ENCODE measurements around the gene RPF1. TPM values are rescaled to one million over a fixed set of nuclear protein-coding genes. Genes with fewer than 3 reads are reported as not detected.

The RPF1 gene
- total and polyA plus RNA-seq, 2 of the 4 experiments (the other 2 are of a cell fraction): 28.4 to 30.3 TPM

GRCh38 chr1:84450910-84451309 is 28.2 kb upstream of the RPF1 start:
- no peak overlapping the region for H3K4me3 ChIP-seq (ENCODE audit: insufficient read depth, low read depth, low read length)
- H3K14ac ChIP-seq (replicated peaks; ENCODE audit: low read depth, low read length): no peak overlapping the region
- H4K91ac ChIP-seq (ENCODE audit: insufficient read depth, low read depth, low read length): no peak overlapping the region
- H3K4me1 ChIP-seq (ENCODE audit: control insufficient read depth, insufficient read depth, low read length): no peaks in the 10 kb centered on the region
- H4K5ac ChIP-seq (ENCODE audit: low read depth, low read length): no peak overlapping the region
- ATAC-seq (ENCODE audit: low read depth): peak; percentile 42; the same call in 1 of the 2 replicates
- H2BK20ac ChIP-seq (ENCODE audit: low read depth, low read length): no peak overlapping the region
- no peaks in the 10 kb centered on the region for H3K36me3 ChIP-seq (ENCODE audit: control insufficient read depth, insufficient read depth, low read length)
- H3K9me1 ChIP-seq (ENCODE audit: insufficient read depth, low read length): no peaks in the 10 kb centered on the region
- H2BK15ac ChIP-seq (ENCODE audit: low read depth, low read length): no peak overlapping the region
- H3K9me3 ChIP-seq (ENCODE audit: control insufficient read depth, insufficient read depth, low read length): no peaks in the 10 kb centered on the region
- no peak overlapping the region for H3K4ac ChIP-seq (ENCODE audit: low read depth, low read length)
- no peak overlapping the region for H2AK9ac ChIP-seq (replicated peaks; ENCODE audit: low read depth, low read length, poor library complexity)
- H4K20me1 ChIP-seq (ENCODE audit: insufficient read depth, low read length): no peaks in the 10 kb centered on the region
- no peak overlapping the region for H2BK120ac ChIP-seq (ENCODE audit: low read depth, low read length)
- H3K27ac ChIP-seq (ENCODE audit: insufficient read depth, low read length): no peak overlapping the region
- ChIA-PET POLR2A (ENCODE audit: unreplicated experiment) (no interaction called here), CTCF (no interaction called here)
- intact Hi-C loops (cut with micrococcal nuclease): no loop called here
- no peak overlapping the region for H3K9ac ChIP-seq (ENCODE audit: low read depth, low read length)
- no CpG with 5 or more reads among the region's 2 CpGs for WGBS, 2 experiments (ENCODE audit: extremely low coverage in 2 of 2, insufficient read length in 1 of 2)
- H3K23ac ChIP-seq (ENCODE audit: low read depth, low read length): no peak overlapping the region
- TF ChIP-seq CEBPB (IDR thresholded peaks at IDR 0.05; ENCODE audit: low read depth, low read length): no peak
- no peak for TF ChIP-seq SMC3 (IDR thresholded peaks at IDR 0.05; ENCODE audit: low read depth, low read length)
- no peak for TF ChIP-seq RFX5 (IDR thresholded peaks at IDR 0.05; ENCODE audit: low read depth, low read length)
- no peak for TF ChIP-seq MAZ (IDR thresholded peaks at IDR 0.05; ENCODE audit: borderline replicate concordance, low read depth, low read length)
- TF ChIP-seq FOS (IDR thresholded peaks at IDR 0.05; ENCODE audit: low read depth, low read length): no peak
- no peak for TF ChIP-seq BHLHE40 (IDR thresholded peaks at IDR 0.05; ENCODE audit: low read depth, low read length)
- TF ChIP-seq USF2 (IDR thresholded peaks at IDR 0.05; ENCODE audit: low read depth, low read length): no peak
- no peak for TF ChIP-seq RCOR1 (IDR thresholded peaks at IDR 0.05; ENCODE audit: insufficient replicate concordance, low read length)
- no peak for TF ChIP-seq MXI1 (IDR thresholded peaks at IDR 0.05; ENCODE audit: borderline replicate concordance, low read depth, low read length)
- no peak for TF ChIP-seq POLR2A (IDR thresholded peaks at IDR 0.05; ENCODE audit: low read depth, low read length)
- no peak for TF ChIP-seq MAFK (IDR thresholded peaks at IDR 0.05; ENCODE audit: low read depth, low read length)
- no peak for TF ChIP-seq NFE2L2 (IDR thresholded peaks at IDR 0.05; ENCODE audit: low read depth, low read length)
- no peak for TF ChIP-seq RAD21 (IDR thresholded peaks at IDR 0.05; ENCODE audit: low read length)
- no peaks in the 10 kb centered on the region for H3K79me1 ChIP-seq (ENCODE audit: low read depth in 1 of 2, low read length in 2 of 2)
- no peak overlapping the region for H3K56ac ChIP-seq (ENCODE audit: extremely low read depth, insufficient read depth, low read length)
- H3K18ac ChIP-seq (ENCODE audit: low read depth, low read length): no peak overlapping the region
- dilution Hi-C loops (cut with HindIII; ENCODE audit: low sequenced_read_pairs, unreplicated experiment): no loop called here
- peaks cover 8% of the 10 kb centered on the region for H3K27me3 ChIP-seq (ENCODE audit: control insufficient read depth, insufficient read depth, low read length)
- in situ Hi-C loops (cut with MboI; ENCODE audit: low sequenced_read_pairs): no loop called here
- H2AK5ac ChIP-seq (ENCODE audit: low read depth, low read length): no peak overlapping the region
- no peak overlapping the region for H2BK5ac ChIP-seq (ENCODE audit: low read depth, low read length, poor library complexity, severe bottlenecking)
- H4K8ac ChIP-seq (ENCODE audit: low read depth in 2 of 2, low read length in 2 of 2): no peak overlapping the region
- no peak overlapping the region for H3K4me2 ChIP-seq (ENCODE audit: low read depth, low read length)
- no TSS peak for BruUV-seq (replicated peaks)
- peak; percentile 32 for DNase-seq
- no peak overlapping the region for H2AFZ ChIP-seq (replicated peaks; ENCODE audit: low read length, poor library complexity)

Data from IMR-90 (cell line).